Stimulated activated CD4-positive, alpha-beta T cell treated with anti-CD3 and anti-CD28 coated beads, Interleukin-1b, Interleukin-23, amount 100 ng/mL, for 24 hours (primary cell): ENCODE measurements around the gene TPK1.
"Not testable (repeated sequence)": the region's sequence is repeated elsewhere in the genome, so short reads cannot be mapped to it uniquely, and the experiment has no call there.

Experiments used
- DNase-seq, 4 experiments: peaks; one replicate each; pipeline ENCODE4 v3.0.0-alpha.2; 2020; ENCODE audit warnings: low read depth in 4 of 4, low spot score in 1 of 4

The TPK1 gene

DNA sequence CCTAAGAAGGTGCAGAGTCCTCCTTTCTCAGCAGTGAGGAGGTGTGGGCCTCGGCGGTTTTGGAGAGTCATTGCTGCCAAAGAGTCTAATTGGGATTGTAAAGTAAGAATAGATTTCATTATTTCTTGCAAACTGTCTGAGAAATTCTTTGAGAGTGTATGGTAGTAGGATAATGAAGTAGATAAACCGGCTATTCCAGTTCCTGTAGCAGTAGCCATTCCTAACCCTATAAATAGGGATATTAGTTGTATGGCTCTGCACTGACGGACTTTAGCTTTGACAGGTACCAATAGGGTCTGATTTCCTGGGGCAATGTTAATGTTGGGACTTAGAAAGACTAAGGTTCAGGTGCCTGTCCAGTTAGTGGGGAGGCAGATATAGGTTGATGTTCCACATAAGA lies 416.9 kb downstream of the TPK1 start:
- DNase-seq: not testable (repeated sequence)

DNA sequence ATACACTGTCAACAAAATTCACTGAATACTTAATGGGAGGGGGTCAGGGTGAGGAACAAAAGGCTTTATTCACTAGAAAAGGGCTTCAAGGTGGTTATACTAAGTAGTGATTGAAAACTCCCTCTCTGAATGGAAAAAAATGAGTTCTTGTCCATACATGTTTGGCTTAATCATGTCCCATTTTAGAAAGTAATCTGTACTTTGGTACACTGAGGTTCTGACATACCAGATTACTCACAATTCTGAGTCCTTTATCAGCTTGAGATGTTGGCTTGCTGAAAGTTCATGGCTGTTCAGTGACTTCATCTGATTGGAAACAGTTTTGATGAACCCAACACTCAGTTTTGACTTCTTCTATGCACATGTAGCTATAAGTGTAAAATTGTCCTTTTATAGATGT lies 419.5 kb downstream of the TPK1 start:
- DNase-seq: no peak

DNA sequence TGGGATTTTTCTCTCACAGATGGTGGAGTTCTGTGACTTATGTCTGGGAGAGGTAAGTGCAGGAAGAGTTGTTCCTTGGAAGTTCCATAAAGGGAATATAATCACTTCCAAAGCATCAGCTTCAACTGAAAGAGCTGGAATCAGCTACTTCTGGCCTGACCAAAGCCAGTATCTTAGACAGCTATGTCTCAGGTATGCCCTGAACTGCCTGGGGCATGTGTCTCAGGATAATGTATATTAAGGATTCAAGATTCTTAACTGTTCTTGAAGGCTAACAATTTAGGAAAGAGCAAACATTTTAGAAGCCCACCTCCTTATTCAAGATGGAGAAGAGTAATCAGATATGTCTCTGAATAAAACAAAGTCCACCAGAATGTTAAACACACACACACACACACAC lies 420.0 kb downstream of the TPK1 start:
- DNase-seq: no peak

DNA sequence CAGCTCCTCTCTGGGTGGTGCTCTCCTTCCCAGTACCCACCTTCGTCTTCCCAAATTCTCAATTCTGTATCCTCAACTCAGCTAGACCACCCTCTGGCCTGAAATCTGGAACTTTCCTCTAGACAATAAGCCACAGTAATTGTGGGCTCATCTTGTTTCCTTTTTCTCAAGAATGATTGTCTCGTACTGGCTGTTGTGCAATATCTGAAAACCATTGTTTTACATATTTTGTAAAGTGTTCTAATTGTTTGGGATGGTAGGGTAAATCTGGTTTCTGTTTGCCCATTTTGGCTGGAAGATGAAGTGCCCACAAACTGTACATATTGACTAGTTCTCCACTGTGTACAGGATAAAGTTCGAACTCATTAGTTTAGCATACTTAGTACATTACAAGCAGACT lies 421.0 kb downstream of the TPK1 start:
- no peak for DNase-seq

DNA sequence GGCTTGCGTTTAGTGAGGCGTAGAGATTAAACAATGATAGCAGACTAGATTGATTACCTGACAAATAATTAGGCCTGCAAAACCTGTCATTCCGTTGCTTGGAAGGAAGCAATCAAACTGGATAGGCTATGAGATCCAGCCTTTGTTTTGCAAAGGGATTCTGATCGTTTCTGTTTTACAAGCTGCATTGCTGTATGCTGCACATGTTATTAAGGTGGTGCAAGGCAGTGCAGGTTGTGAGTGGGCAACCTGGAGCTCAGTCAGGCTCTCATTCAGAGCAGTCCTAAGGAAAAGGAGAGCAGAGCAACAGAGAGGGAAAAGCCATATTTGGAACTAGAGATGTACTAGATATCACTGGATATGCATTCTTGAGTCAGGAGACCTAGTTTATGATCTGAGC lies 425.4 kb downstream of the TPK1 start:
- no peak for DNase-seq

DNA sequence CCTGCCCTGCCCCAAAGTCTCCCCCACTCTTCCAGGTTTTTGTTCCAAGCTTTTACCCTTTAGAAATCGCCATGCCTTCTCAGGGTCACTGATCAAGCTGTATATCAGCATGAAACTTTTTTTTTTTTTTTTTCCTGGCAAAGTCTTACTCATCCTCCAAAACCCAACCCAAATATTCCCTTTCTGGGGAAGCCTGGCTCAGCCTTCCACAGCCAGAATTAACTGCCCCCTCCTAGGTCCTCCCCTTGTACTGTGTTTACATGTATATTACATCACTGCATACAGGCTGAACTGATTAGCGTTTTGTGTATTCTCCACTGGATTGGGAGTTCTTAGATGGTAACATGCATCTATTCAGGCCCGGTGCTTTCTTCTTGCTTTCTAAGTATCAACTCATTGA lies 427.7 kb downstream of the TPK1 start:
- DNase-seq: no peak

DNA sequence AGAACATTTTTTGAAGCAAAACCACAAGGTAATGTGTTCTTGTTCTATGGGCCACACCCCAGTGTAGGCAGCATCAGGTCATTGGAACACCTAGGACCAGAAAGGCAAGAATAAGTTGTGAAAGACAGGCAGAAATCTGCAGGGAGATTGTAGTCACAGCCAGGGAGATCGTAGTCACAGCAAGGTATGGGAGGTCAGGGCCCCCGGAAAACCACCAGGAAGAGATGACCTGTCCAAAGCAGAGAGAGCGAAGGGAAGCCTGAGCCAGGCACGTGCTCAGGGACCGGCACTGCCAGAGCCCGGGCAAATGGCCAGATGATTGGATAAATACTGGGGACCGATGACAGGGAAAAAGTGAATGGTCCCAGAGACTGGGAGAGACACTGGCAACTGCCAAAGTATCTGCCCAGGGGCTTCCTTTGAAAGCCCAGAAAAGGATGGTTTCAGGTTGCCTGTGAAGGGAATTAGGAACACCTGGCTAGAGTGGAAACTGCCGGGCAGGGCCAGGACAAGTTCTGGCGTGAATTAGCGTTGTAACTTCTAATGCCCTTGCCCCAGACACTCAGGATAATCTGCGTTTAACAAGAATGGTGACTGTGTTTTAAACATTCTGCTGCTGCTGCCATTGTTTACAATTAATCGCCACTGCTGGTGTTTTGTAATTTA lies 428.5 kb downstream of the TPK1 start:
- DNase-seq: no peak

DNA sequence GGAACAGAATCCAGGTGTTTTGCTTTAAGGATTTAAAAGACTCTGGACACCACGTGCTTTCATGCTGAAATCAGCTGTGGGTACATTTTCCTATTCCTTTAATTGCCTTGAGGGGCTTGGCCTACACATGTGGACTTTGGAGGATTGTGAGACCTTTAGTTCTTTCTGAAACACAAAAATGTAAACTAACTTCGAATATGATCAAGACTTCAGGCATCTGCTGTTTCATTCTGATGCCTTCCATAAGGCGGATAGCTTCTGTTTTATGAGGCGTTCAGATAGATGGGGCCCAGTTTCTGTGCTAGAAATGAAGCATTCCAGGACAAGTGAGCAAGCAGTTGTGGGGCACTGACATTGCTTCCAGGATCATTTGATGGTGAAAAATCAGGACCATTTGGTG lies 430.9 kb downstream of the TPK1 start:
- no peak for DNase-seq

DNA sequence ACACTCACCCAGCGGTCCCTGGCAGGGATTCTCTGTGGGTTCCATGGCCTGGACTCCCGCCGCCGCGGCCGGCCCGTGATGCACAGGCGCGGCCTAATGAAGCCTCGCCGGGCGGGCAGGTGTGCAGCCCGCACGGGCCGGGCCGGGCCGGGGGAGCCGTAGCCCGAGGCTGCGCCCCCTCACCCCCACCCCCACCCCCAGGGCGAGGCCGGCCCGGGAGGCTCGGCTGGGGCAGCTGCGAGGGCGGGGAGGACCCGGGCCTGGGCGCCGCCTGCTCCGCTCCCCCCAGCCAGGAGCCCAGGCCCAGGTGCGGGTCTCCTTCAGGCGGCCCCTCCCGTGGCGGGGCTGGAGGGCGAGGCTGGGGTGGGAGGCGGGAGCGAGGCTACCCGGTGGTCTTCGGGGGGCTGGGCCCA lies 432.2 kb downstream of the TPK1 start, which contains the start of gene NOBOX:
TSS of gene NOBOX (minus strand) at position 45 of the 413 bp plus-strand sequence.
- no peak for DNase-seq

DNA sequence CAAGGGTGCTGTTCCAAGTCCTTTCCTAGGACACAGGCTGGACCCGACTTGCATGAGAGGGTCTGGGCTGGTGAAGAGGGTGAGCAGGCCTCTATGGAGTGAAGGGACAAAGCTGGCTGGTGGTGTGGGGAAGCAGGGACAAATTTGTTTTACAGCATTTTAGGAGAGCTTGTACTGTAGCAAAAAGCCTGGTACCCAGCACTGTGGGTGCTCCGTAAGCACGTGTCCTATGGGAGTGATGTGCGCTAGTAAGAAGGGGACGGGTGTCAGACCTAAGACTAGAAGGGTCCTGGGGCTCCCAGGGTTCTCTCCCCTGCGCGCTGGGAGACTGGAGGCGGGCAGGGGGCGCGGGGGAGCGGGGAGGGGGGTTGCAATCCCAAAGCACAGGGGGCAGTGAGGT lies 432.8 kb downstream of the TPK1 start:
- no peak for DNase-seq
